SH-SY5Y (cell line): Measurements from ENCODE around the gene SERPIND1.

ENCODE experiments used
- GATA2 ChIP-seq: IDR thresholded peaks from 2 replicates; pipeline ENCODE4 v1.6.1; 2011; ENCODE audit warnings: mild to moderate bottlenecking, low read depth, low read length
- GATA3 ChIP-seq: IDR thresholded peaks from 2 replicates; pipeline ENCODE4 v1.6.1; 2011; ENCODE audit warnings: low read depth, mild to moderate bottlenecking, low read length, moderate library complexity

DNA sequence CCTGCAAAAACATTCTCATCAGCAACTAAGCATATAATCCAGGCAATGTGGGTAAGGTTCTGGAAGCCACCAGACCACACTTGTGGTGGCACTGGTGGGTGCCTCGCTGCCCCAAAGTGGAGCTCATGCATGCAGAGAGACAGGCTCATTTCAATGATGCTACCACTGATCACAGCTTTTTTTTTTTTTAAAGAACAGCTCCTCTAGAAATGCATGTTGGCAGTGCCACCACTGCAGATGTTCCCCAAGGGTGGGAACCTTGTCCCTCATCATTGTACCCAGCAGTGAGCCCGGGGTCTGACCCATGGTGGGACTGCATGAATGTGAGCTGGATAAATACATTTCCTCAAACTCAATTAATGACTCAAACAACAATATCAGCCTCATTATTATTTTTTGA, 31.1 kb upstream of the SERPIND1 start:
- no peak for TF ChIP-seq GATA2
- TF ChIP-seq GATA3 = no peak
